ENCODE measurements around the gene LIMCH1. TPM values are rescaled to one million over a fixed set of nuclear protein-coding genes. Genes with fewer than 3 reads are reported as not detected.

The LIMCH1 gene
- polyA plus RNA-seq, 2 donors, result 8.3 to 9.0 TPM

DNA sequence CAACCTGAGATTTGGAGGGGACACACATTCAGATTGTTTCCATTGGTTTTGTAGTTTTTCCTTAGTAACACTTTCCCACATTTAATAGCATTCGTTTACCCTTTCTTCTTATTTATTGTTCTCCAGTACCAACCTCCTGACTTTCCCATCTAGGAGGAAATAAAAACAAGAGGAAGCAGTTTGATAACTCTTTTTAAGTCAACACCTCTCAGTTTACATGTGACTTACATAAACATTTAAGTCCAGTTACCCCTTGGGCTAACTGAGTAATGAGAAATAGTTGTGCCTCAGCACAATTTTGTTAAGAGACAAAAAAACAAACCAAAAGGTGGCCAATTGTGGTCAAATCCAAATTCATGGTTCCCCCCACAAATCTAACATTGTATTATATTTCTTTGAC is 175.8 kb downstream of the LIMCH1 start:
- 58 to 61% methylated on average over 1 of the region's 1 CpG for WGBS, 2 donors
- H3K4me3 ChIP-seq (ENCODE audit: low read depth in 1 of 2, low read length in 2 of 2), result no peak overlapping the region
- no peak overlapping the region for H3K27ac ChIP-seq (ENCODE audit: low read depth in 2 of 2, low read length in 1 of 2)

DNA sequence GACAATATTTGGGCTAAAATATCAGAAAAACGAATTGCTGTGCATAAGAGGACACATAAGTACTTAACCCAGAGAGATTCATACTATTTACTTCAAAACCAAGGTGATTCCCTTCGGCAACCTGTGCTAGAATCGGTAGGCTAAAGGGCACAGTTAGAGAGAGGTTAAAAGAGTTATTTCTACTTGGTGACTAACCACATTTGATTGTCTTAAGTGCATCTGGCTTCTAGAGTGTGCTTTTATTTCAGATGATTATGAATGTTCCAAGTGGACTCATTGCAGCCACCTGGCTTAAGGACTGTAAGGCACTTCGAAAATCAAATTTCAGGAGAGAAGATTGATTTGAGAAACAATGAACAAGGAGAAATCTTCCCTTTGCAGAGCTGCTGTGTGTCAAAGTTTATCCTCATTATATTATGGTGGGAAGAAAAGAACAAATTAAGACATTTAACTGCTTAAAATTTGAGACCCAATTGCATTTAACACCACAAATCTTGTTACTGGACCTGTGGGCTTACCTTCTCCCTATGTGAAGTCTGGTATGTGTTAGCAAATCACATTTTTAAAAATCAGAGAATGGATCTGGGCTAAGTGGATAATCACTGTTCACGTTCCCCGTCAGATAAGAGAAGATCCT is 176.5 kb downstream of the LIMCH1 start:
- H3K36me3 ChIP-seq (ENCODE audit: control insufficient read depth in 2 of 2, insufficient read depth in 2 of 2, low read length in 1 of 2), result no peaks in the 10 kb centered on the region
- H3K4me3 ChIP-seq (ENCODE audit: low read depth in 1 of 2, low read length in 2 of 2), result no peak overlapping the region
- H3K27me3 ChIP-seq (ENCODE audit: control insufficient read depth in 1 of 2, insufficient read depth in 2 of 2, low read length in 2 of 2), result no peaks in the 10 kb centered on the region
- 77 to 78% methylated on average over 6 of the region's 6 CpGs for WGBS, 2 donors
- no peaks in the 10 kb centered on the region for H3K9me3 ChIP-seq (ENCODE audit: control insufficient read depth in 2 of 2, insufficient read depth in 1 of 2, low read depth in 1 of 2, low read length in 1 of 2)
- no peaks in the 10 kb centered on the region for H3K4me1 ChIP-seq (ENCODE audit: control insufficient read depth in 2 of 2, insufficient read depth in 2 of 2, low read length in 1 of 2)
- H3K27ac ChIP-seq (ENCODE audit: low read depth in 2 of 2, low read length in 1 of 2), result no peak overlapping the region

More for the DNA sequence above, 175.8 kb downstream of the LIMCH1 start:
- H3K9me3 ChIP-seq (ENCODE audit: control insufficient read depth in 2 of 2, insufficient read depth in 1 of 2, low read depth in 1 of 2, low read length in 1 of 2), result no peaks in the 10 kb centered on the region
- H3K36me3 ChIP-seq (ENCODE audit: control insufficient read depth in 2 of 2, insufficient read depth in 2 of 2, low read length in 1 of 2), result no peaks in the 10 kb centered on the region
- H3K4me1 ChIP-seq (ENCODE audit: control insufficient read depth in 2 of 2, insufficient read depth in 2 of 2, low read length in 1 of 2), result no peaks in the 10 kb centered on the region
- no peaks in the 10 kb centered on the region for H3K27me3 ChIP-seq (ENCODE audit: control insufficient read depth in 1 of 2, insufficient read depth in 2 of 2, low read length in 2 of 2)

DNA sequence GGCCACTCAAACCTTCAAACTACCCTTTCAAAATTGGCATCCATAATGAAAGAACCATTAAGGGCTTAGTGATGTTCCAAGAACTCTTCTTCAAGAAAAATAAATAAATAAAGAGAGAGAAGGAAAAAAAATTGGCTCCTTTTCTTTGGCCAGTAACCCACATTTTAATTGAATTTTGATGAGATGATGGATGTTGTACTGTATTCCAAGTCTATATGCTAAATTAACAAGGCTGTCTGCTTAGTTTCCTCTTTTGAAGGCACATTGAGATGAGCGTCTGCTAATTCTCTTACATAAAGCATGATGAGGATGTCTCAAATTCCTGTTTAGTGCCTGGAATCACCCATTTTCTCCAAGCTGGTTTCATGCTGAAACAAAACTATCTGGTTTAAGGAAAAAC is 177.2 kb downstream of the LIMCH1 start:
- H3K4me1 ChIP-seq (ENCODE audit: control insufficient read depth in 2 of 2, insufficient read depth in 2 of 2, low read length in 1 of 2), result no peaks in the 10 kb centered on the region
- H3K27me3 ChIP-seq (ENCODE audit: control insufficient read depth in 1 of 2, insufficient read depth in 2 of 2, low read length in 2 of 2), result no peaks in the 10 kb centered on the region
- no peak overlapping the region for H3K4me3 ChIP-seq (ENCODE audit: low read depth in 1 of 2, low read length in 2 of 2)
- no peaks in the 10 kb centered on the region for H3K36me3 ChIP-seq (ENCODE audit: control insufficient read depth in 2 of 2, insufficient read depth in 2 of 2, low read length in 1 of 2)
- H3K27ac ChIP-seq (ENCODE audit: low read depth in 2 of 2, low read length in 1 of 2), result no peak overlapping the region
- 66 to 78% methylated on average over 1 of the region's 1 CpG for WGBS, 2 donors
- H3K9me3 ChIP-seq (ENCODE audit: control insufficient read depth in 2 of 2, insufficient read depth in 1 of 2, low read depth in 1 of 2, low read length in 1 of 2), result no peaks in the 10 kb centered on the region

DNA sequence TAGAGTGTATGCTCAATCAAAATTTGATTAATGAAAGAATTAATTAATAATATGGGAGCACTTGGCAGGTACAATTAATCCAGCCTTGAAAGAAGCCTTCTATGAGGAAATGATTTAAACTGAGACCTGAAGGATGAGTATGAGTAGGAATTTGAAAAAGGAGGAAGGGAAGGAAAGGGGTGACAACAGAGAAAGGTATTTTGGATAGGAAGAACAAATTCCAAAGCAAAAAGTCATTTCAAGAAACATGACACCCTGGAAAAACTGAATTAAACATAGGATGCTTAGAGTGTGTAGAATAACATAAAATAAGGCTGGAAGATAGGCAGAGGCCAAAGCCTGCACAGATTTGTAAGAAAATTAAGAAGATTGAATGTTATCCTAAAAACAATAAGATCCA is 180.9 kb downstream of the LIMCH1 start:
- Histone ChIP-seq H3K9me3 (ENCODE audit: control insufficient read depth in 2 of 2, insufficient read depth in 1 of 2, low read depth in 1 of 2, low read length in 1 of 2) (no peaks in the 10 kb centered on the region), H3K36me3 (ENCODE audit: control insufficient read depth in 2 of 2, insufficient read depth in 2 of 2, low read length in 1 of 2) (no peaks in the 10 kb centered on the region), H3K4me1 (ENCODE audit: control insufficient read depth in 2 of 2, insufficient read depth in 2 of 2, low read length in 1 of 2) (no peaks in the 10 kb centered on the region), H3K27ac (ENCODE audit: low read depth in 2 of 2, low read length in 1 of 2) (no peak overlapping the region), H3K27me3 (ENCODE audit: control insufficient read depth in 1 of 2, insufficient read depth in 2 of 2, low read length in 2 of 2) (peaks cover 0 to 2% of the 10 kb centered on the region in 2 donors), H3K4me3 (ENCODE audit: low read depth in 1 of 2, low read length in 2 of 2) (no peak overlapping the region)

DNA sequence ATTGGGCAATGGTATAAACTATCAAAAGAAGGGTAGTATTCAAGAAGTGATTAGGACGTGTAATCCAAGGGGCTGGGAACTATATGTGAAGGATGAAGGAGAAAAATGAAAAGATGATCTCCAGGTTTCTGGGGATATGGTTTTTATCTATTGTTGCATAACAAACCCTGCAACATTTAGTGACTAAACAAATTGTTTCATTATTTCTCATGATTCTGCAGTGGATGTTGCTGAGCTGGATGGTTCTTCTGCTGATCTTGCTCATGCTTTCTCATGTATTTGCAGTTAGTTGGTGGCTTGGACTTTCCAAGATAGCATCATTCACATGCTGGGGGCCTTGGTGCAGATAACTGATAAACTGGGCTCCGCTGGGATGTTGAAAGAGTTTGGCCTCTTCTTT is 181.5 kb downstream of the LIMCH1 start:
- Histone ChIP-seq H3K27me3 (ENCODE audit: control insufficient read depth in 1 of 2, insufficient read depth in 2 of 2, low read length in 2 of 2) (peaks cover 0 to 2% of the 10 kb centered on the region in 2 donors), H3K36me3 (ENCODE audit: control insufficient read depth in 2 of 2, insufficient read depth in 2 of 2, low read length in 1 of 2) (no peaks in the 10 kb centered on the region), H3K4me3 (ENCODE audit: low read depth in 1 of 2, low read length in 2 of 2) (no peak overlapping the region), H3K4me1 (ENCODE audit: control insufficient read depth in 2 of 2, insufficient read depth in 2 of 2, low read length in 1 of 2) (no peaks in the 10 kb centered on the region), H3K9me3 (ENCODE audit: control insufficient read depth in 2 of 2, insufficient read depth in 1 of 2, low read depth in 1 of 2, low read length in 1 of 2) (no peaks in the 10 kb centered on the region), H3K27ac (ENCODE audit: low read depth in 2 of 2, low read length in 1 of 2) (no peak overlapping the region)
- WGBS, 2 donors, result 88% methylated on average over 2 of the region's 2 CpGs

DNA sequence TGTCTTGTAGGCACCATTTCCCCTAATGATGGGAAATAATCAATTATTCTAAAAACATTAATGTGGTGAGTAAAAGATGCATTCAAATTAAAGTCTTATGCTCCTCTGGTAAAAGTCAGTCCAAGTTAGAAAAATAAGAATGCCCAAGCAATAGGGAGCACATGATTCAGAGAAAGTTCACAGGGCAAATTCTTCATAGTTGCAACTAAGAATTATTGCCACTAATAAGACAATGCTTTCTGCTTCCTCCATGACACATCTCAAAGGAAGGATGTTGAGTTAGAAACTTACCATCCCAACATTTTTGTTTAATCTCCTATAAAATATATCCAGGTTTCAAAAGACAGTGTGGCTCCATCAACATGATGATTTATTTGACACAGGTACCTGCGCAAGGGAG is 184.2 kb downstream of the LIMCH1 start:
- Histone ChIP-seq H3K4me3 (ENCODE audit: low read depth in 1 of 2, low read length in 2 of 2) (no peak overlapping the region), H3K27ac (ENCODE audit: low read depth in 2 of 2, low read length in 1 of 2) (no peak overlapping the region), H3K36me3 (ENCODE audit: control insufficient read depth in 2 of 2, insufficient read depth in 2 of 2, low read length in 1 of 2) (no peaks in the 10 kb centered on the region), H3K9me3 (ENCODE audit: control insufficient read depth in 2 of 2, insufficient read depth in 1 of 2, low read depth in 1 of 2, low read length in 1 of 2) (peaks cover 0 to 3% of the 10 kb centered on the region in 2 donors), H3K4me1 (ENCODE audit: control insufficient read depth in 2 of 2, insufficient read depth in 2 of 2, low read length in 1 of 2) (no peaks in the 10 kb centered on the region), H3K27me3 (ENCODE audit: control insufficient read depth in 1 of 2, insufficient read depth in 2 of 2, low read length in 2 of 2) (peaks cover 0 to 2% of the 10 kb centered on the region in 2 donors)
- WGBS, 2 donors, result 92 to 98% methylated on average over 1 of the region's 1 CpG

DNA sequence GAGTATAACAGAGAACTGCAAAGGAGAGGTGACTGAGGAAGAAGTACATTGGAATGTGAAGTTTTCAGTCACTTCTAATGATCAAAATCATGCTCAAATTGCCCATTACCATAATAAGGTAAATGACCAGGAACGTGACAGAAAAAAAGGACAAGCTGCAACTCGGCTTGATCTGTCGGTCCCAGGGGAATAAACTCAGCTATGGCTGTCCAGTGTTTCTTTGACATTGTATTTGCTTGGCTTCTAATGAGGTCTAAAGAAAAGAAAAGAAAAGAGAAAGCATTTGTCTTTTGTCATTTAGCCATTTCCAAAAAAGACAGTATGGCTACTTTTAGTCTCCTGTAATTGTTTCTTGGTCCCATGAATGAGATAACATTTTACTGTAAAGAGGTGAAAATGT is 185.3 kb downstream of the LIMCH1 start:
- Histone ChIP-seq H3K9me3 (ENCODE audit: control insufficient read depth in 2 of 2, insufficient read depth in 1 of 2, low read depth in 1 of 2, low read length in 1 of 2) (peaks cover 0 to 3% of the 10 kb centered on the region in 2 donors), H3K27me3 (ENCODE audit: control insufficient read depth in 1 of 2, insufficient read depth in 2 of 2, low read length in 2 of 2) (peaks cover 0 to 2% of the 10 kb centered on the region in 2 donors), H3K4me1 (ENCODE audit: control insufficient read depth in 2 of 2, insufficient read depth in 2 of 2, low read length in 1 of 2) (no peaks in the 10 kb centered on the region), H3K27ac (ENCODE audit: low read depth in 2 of 2, low read length in 1 of 2) (no peak overlapping the region), H3K36me3 (ENCODE audit: control insufficient read depth in 2 of 2, insufficient read depth in 2 of 2, low read length in 1 of 2) (no peaks in the 10 kb centered on the region), H3K4me3 (ENCODE audit: low read depth in 1 of 2, low read length in 2 of 2) (no peak overlapping the region)
- WGBS, 2 donors, result 61 to 77% methylated on average over 3 of the region's 3 CpGs

DNA sequence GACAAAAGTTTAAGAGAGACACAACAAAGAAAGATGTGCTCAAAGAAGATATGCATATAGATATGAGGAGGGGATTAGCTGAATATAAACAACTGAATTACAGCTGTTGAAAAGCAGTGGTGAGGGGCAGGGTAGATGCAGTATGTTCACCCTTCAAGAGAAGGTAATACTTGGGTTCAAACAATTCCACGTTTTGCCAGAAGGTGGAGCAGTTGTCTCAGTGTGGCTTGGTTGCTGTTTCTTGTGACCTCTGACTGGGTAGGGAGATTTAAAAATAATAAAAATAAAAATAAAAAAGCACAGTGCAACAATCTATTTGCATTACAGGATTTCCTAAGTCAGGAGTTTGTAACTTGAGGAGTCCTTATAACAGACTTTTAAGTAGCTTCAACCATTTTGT is 187.3 kb downstream of the LIMCH1 start:
- Histone ChIP-seq H3K9me3 (ENCODE audit: control insufficient read depth in 2 of 2, insufficient read depth in 1 of 2, low read depth in 1 of 2, low read length in 1 of 2) (peaks cover 0 to 3% of the 10 kb centered on the region in 2 donors), H3K4me1 (ENCODE audit: control insufficient read depth in 2 of 2, insufficient read depth in 2 of 2, low read length in 1 of 2) (no peaks in the 10 kb centered on the region), H3K27ac (ENCODE audit: low read depth in 2 of 2, low read length in 1 of 2) (no peak overlapping the region), H3K36me3 (ENCODE audit: control insufficient read depth in 2 of 2, insufficient read depth in 2 of 2, low read length in 1 of 2) (no peaks in the 10 kb centered on the region), H3K27me3 (ENCODE audit: control insufficient read depth in 1 of 2, insufficient read depth in 2 of 2, low read length in 2 of 2) (peaks cover 0 to 2% of the 10 kb centered on the region in 2 donors), H3K4me3 (ENCODE audit: low read depth in 1 of 2, low read length in 2 of 2) (no peak overlapping the region)
- 2 to 6% methylated on average over 1 of the region's 1 CpG for WGBS, 2 donors

DNA sequence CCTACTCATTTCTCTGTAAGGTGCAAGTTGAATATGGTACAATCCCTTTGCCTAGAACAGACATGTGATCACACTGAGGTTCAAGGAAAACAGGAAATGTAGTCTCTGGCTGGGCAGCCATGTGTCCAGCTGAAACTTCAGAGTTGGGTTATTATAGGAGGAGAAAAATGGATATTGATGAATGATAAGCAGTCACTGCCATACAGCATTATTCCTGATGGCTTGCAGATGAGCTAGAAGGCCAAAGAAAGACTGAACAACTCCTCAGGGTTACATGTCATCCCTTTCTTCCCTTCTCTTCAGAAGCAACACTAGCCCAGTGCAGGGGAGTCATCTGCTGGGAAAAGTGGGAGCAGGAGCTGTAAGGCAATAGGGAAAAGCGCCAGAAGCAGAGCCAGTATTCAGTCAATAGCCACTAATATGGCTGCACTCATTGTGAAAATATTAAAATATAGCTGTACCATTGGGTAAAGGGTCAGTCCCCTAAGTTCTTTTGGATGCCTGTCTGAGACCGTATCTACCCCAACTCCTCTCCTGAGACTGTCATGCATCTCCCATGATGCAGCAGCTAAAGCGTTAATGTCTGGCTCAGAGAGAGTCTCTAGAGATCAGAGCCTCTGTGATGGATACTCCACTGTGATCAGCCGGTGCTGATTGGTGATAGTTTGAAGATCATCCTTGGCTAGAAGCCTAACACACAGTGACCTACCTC is 190.1 kb downstream of the LIMCH1 start:
- 65 to 71% methylated on average over 4 of the region's 4 CpGs for WGBS, 2 donors
- Histone ChIP-seq H3K9me3 (ENCODE audit: control insufficient read depth in 2 of 2, insufficient read depth in 1 of 2, low read depth in 1 of 2, low read length in 1 of 2) (peaks cover 0 to 3% of the 10 kb centered on the region in 2 donors), H3K4me3 (ENCODE audit: low read depth in 1 of 2, low read length in 2 of 2) (no peak overlapping the region), H3K27me3 (ENCODE audit: control insufficient read depth in 1 of 2, insufficient read depth in 2 of 2, low read length in 2 of 2) (no peaks in the 10 kb centered on the region), H3K4me1 (ENCODE audit: control insufficient read depth in 2 of 2, insufficient read depth in 2 of 2, low read length in 1 of 2) (no peaks in the 10 kb centered on the region), H3K36me3 (ENCODE audit: control insufficient read depth in 2 of 2, insufficient read depth in 2 of 2, low read length in 1 of 2) (no peaks in the 10 kb centered on the region), H3K27ac (ENCODE audit: low read depth in 2 of 2, low read length in 1 of 2) (no peak overlapping the region)

DNA sequence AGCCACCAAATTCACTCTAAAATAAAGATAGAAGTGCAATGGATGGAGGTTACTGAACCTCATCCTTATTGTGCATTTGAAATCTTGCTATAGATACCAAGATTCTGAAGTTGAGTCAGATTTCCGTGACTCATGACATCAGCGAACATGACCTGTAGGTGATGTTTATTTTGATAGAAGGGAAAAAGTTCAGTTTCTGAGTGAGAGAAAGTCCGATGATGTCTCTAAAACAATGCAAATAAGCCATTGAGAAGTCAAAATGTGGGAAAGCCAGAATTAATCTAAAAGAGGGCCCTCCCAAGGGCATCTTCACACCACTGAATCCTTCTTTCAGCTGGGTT is 190.6 kb downstream of the LIMCH1 start:
- H3K27me3 ChIP-seq (ENCODE audit: control insufficient read depth in 1 of 2, insufficient read depth in 2 of 2, low read length in 2 of 2), result no peaks in the 10 kb centered on the region
- 61 to 70% methylated on average over 3 of the region's 3 CpGs for WGBS, 2 donors
- H3K27ac ChIP-seq (ENCODE audit: low read depth in 2 of 2, low read length in 1 of 2), result no peak overlapping the region
- no peaks in the 10 kb centered on the region for H3K4me1 ChIP-seq (ENCODE audit: control insufficient read depth in 2 of 2, insufficient read depth in 2 of 2, low read length in 1 of 2)
- peaks cover 0 to 3% of the 10 kb centered on the region in 2 donors for H3K9me3 ChIP-seq (ENCODE audit: control insufficient read depth in 2 of 2, insufficient read depth in 1 of 2, low read depth in 1 of 2, low read length in 1 of 2)
- H3K36me3 ChIP-seq (ENCODE audit: control insufficient read depth in 2 of 2, insufficient read depth in 2 of 2, low read length in 1 of 2), result no peaks in the 10 kb centered on the region
- no peak overlapping the region for H3K4me3 ChIP-seq (ENCODE audit: low read depth in 1 of 2, low read length in 2 of 2)

Measured in esophagus (tissue), 2 donors.